AG09309 (cell line): ENCODE results near the gene POLD1.

ENCODE experiments used
- DNase-seq: peaks from one replicate; pipeline ENCODE4 v3.0.0-alpha.2; 2010; ENCODE audit warnings: low read depth
- H3K4me3 ChIP-seq: 2 replicates; pipeline ENCODE4 v1.5.1; 2011; ENCODE audit warnings: mild to moderate bottlenecking, low read depth, low read length, moderate library complexity; ENCODE audit not compliant: control insufficient read depth
- TF ChIP-seq, protein P1 (sequence below): IDR thresholded peaks from 2 replicates; pipeline ENCODE4 v1.5.1; 2011; ENCODE audit warnings: mild to moderate bottlenecking, low read depth, low read length, inconsistent platforms; ENCODE audit not compliant: insufficient read depth, control insufficient read depth; ENCODE audit errors: missing control alignments

The POLD1 gene

GRCh38 chr19:50425581-50425980 lies 41.4 kb downstream of the POLD1 start:
- DNase-seq = no peak
- TF ChIP-seq, protein P1, sequence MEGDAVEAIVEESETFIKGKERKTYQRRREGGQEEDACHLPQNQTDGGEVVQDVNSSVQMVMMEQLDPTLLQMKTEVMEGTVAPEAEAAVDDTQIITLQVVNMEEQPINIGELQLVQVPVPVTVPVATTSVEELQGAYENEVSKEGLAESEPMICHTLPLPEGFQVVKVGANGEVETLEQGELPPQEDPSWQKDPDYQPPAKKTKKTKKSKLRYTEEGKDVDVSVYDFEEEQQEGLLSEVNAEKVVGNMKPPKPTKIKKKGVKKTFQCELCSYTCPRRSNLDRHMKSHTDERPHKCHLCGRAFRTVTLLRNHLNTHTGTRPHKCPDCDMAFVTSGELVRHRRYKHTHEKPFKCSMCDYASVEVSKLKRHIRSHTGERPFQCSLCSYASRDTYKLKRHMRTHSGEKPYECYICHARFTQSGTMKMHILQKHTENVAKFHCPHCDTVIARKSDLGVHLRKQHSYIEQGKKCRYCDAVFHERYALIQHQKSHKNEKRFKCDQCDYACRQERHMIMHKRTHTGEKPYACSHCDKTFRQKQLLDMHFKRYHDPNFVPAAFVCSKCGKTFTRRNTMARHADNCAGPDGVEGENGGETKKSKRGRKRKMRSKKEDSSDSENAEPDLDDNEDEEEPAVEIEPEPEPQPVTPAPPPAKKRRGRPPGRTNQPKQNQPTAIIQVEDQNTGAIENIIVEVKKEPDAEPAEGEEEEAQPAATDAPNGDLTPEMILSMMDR = no peak
- H3K4me3 ChIP-seq = no peak overlapping the region

GRCh38 chr19:50427318-50427925 lies 43.3 kb downstream of the POLD1 start:
- no peak for DNase-seq
- TF ChIP-seq, protein P1 = no peak
- H3K4me3 ChIP-seq = peak overlapping the region; percentile 19

GRCh38 chr19:50427997-50428425 lies 43.9 kb downstream of the POLD1 start:
- TF ChIP-seq, protein P1 = no peak
- DNase-seq = no peak

DNA sequence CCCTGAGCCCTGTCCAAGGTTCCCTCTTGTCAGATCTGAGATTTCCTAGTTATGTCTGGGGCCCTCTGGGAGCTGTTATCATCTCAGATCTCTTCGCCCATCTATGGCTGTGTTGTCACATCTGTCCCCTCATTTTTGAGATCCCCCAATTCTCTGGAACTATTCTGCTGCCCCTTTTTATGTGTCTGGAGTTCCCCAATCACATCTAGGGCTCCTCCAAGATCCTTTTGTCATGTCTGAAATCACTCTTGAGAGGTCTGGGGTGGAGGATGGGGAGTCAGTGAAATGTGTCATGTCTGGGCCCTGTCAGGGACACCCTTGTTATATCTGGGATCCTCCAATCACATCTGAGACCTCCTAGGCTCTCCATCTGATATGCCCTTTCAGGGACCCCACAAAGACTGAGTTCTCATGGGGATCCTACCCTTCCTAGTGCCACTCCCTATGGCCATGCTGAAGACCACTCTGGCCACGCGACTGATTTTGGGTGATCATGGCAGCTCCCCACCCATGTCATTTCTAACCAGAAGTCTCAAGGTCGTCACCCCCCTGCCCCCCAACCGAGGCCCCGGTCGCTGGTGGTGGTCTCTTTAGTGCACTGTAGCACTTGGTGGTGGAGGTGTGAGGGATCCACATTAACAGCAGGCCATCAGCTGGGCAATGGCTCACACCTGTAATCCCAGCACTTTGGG lies 44.8 kb downstream of the POLD1 start:
- H3K4me3 ChIP-seq = no peak overlapping the region
- DNase-seq = no peak
- TF ChIP-seq, protein P1 = no peak

More at GRCh38 chr19:50427997-50428425, 43.9 kb downstream of the POLD1 start:
- H3K4me3 ChIP-seq = peak overlapping the region; percentile 19

DNA sequence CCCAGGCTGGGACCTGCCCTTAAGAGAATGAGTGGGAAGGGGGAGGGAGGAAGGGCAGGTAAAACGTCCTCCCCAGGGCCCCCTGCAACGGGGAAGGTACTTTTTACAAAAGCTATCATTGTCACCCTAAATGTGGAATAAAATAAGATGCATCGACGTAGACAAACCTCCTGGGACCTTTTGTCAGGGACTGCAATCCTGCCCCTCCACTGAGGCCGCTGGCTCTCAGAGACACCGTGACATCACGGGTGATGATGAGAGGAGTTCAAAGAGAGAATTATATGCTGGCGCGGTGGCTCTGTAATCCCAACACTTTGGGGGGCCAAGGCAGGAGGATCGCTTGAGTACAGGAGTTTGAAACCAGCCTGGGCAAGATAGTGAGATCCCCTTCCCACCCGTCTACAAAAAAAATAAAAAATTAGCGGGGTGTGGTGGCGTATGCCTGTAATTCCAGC lies 46.8 kb downstream of the POLD1 start:
- peak overlapping the region; percentile 53; the same call in 1 of the 2 replicates for H3K4me3 ChIP-seq
- no peak for DNase-seq
- TF ChIP-seq, protein P1 = no peak

GRCh38 chr19:50431343-50432220 lies 47.4 kb downstream of the POLD1 start:
- peak overlapping the region; percentile 53 for H3K4me3 ChIP-seq
- TF ChIP-seq, protein P1 = no peak
- no peak for DNase-seq
